HG02970 (cell line): Measurements from ENCODE around the gene SLC26A5.
"Not testable (repeated sequence)": the region's sequence is repeated elsewhere in the genome, so short reads cannot be mapped to it uniquely, and the experiment has no call there.

Experiments used
- ATAC-seq: cut with Tn5 transposase; IDR thresholded peaks from one replicate; pipeline ENCODE4 v1.9.1; 2021; ENCODE audit warnings: mild to moderate bottlenecking, moderate library complexity, moderate number of reproducible peaks; ENCODE audit not compliant: unreplicated experiment, low FRiP score

SLC26A5 gene

GRCh38 chr7:103446049-103446520 lies at the start of gene SLC26A5:
TSS of gene SLC26A5 (minus strand) at chr7:103446207. CDS start at chr7:103421514, 24,693 bp downstream.
- ATAC-seq, result no peak

GRCh38 chr7:103487419-103487818 lies 41.4 kb upstream of the SLC26A5 start:
- no peak for ATAC-seq

- not testable (repeated sequence) for ATAC-seq
These were observed 40.9 kb upstream of the SLC26A5 start for GRCh38 chr7:103486873-103487272.

- no peak for ATAC-seq
These were observed 34.8 kb upstream of the SLC26A5 start for GRCh38 chr7:103480771-103481170.

GRCh38 chr7:103474956-103475355 lies 28.9 kb upstream of the SLC26A5 start:
- no peak for ATAC-seq

GRCh38 chr7:103469095-103469948 lies 23.3 kb upstream of the SLC26A5 start:
- ATAC-seq, result no peak

GRCh38 chr7:103466814-103467213 lies 20.8 kb upstream of the SLC26A5 start:
- no peak for ATAC-seq

GRCh38 chr7:103462358-103462757 lies 16.4 kb upstream of the SLC26A5 start:
- no peak for ATAC-seq

- ATAC-seq, result no peak
These were observed 1.3 kb upstream of the SLC26A5 start for GRCh38 chr7:103447073-103447960.

- no peak for ATAC-seq
These were observed 569 bp downstream of the SLC26A5 start for GRCh38 chr7:103445228-103446048.

- ATAC-seq, result no peak
These were observed 6.3 kb downstream of the SLC26A5 start for GRCh38 chr7:103439661-103440060.

GRCh38 chr7:103437623-103438022 lies 8.4 kb downstream of the SLC26A5 start:
- no peak for ATAC-seq

GRCh38 chr7:103432712-103433111 lies 13.3 kb downstream of the SLC26A5 start:
- ATAC-seq, result no peak

- ATAC-seq, result no peak
These were observed 20.8 kb downstream of the SLC26A5 start for GRCh38 chr7:103425177-103425576.

- ATAC-seq, result no peak
These were observed 22.4 kb downstream of the SLC26A5 start for GRCh38 chr7:103423467-103424179.

- no peak for ATAC-seq
These were observed 25.1 kb downstream of the SLC26A5 start for GRCh38 chr7:103420857-103421384.

GRCh38 chr7:103418241-103418640 lies 27.8 kb downstream of the SLC26A5 start:
- ATAC-seq, result no peak

- ATAC-seq, result no peak
These were observed 32.6 kb downstream of the SLC26A5 start for GRCh38 chr7:103413407-103413806.

GRCh38 chr7:103412151-103412550 lies 33.9 kb downstream of the SLC26A5 start:
- ATAC-seq, result no peak
